ENCODE results near the gene GLT8D1. TPM values are rescaled to one million over a fixed set of nuclear protein-coding genes. Genes with fewer than 3 reads are reported as not detected.
"Not testable (repeated sequence)": the region's sequence is repeated elsewhere in the genome, so short reads cannot be mapped to it uniquely, and the experiment has no call there.

The GLT8D1 gene
- total RNA-seq, 2 donors from 2014 or later = 33.5 to 55.9 TPM

DNA sequence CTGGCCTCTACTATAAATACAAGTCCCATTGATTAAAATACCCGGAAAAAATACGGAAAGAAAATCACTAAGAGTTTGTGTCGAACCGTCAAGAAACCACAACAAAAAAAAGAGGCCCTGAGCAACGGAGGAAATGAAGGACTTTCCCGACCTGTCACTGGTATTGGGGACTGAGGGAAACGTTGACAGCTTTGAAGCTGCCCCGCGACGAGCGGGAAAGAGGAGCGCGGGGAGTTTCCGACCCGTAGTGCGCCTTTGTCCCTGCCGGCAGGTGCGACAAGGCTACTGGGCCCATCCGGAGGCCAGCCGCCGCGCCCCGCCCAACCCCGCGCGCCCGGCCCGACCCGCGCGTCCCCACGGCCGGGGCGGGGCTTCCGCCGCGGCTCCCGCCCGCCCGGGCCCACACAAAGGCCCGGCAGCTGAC is 20.3 kb downstream of the GLT8D1 start:
- intact Hi-C loops (cut with DNase I) = no loop called here
- peak; percentile 92 for DNase-seq (ENCODE audit: low spot score)

DNA sequence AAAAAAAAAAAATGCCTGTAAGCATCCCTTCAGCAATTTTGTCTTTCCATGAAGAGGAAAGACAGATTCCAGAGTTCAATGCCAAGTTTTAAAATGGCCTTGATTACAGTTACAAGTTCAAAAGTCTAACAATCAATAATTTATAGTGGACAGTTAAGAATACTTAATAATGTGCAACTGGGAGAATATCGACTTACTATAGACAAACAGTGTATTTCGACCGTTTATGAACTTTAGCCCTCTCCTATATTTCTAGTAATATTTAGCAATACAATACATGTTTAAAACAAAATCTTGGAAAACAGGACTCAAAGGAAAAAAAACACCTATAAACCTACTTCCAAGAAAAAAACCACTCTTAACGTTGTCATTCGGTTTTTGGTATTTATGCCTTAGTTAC is 21.4 kb downstream of the GLT8D1 start:
- no peak for DNase-seq (ENCODE audit: low spot score)
- intact Hi-C loops (cut with DNase I) = loop anchor here in 1 of 2 donors (5.0 kb wide), 1 partner anchor 452 kb away; no protein-coding TSS in a partner anchor

DNA sequence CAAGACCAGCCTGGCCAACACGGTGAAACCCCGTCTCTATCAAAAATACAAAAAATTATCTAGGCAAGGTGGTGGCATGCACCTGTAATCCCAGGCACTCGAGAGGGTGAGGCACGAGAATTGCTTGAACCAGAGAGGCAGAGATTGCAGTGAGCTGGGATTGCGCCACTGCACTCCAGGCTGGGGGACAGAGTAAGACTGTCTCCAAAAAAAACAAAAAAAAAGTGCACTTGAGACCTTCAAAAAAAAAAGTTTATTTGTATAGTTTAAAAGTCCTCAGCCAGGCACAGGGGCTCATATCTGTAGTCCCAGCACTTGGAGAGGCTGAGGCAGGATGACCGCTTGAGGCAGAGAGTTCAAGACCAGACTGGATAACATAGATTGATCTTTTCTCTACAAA is 22.0 kb downstream of the GLT8D1 start:
- intact Hi-C loops (cut with DNase I) = loop anchor here in 1 of 2 donors (5.0 kb wide), 1 partner anchor 451 kb away; no protein-coding TSS in a partner anchor
- no peak for DNase-seq (ENCODE audit: low spot score)

DNA sequence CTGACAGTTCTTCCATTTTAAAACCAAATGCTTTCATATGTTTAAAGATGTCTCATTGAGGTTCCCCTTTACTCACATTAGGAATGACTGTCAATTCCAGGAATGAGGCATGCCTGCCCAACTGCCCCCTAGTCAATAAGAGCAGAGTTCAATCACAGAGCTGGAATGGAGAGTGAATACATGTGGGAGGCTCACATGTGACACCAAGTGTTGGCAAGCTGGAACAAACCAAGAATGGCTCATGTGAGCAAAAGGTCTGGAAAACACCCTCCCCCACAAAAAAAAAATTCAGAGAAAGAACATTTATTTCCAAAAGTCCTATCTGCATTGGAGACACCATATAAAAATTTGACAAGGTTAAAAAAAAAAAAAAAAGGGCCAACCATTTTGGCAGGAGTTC is 23.6 kb downstream of the GLT8D1 start:
- intact Hi-C loops (cut with DNase I) = loop anchor here in 1 of 2 donors (5.0 kb wide), 1 partner anchor 450 kb away; no protein-coding TSS in a partner anchor
- no peak for DNase-seq (ENCODE audit: low spot score)

DNA sequence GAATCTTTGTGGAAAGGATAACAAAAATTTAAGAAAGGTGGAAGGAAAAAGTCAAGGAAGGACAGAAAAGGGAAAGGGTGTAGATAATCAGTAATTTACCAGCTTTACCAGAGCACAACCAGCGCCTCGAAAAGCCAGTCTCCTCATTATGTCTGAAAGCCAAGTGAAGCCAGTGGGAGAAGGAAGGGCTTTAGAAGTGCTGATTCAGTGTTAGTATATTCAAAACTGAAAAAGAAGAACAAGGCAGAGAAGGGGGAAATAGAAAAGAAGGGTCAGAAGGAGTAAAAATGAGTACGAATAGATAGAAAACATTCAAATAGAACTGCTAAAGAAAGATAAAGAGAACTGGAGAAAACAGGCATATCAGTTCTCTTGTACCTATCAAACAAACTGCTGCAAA is 24.0 kb downstream of the GLT8D1 start:
- intact Hi-C loops (cut with DNase I) = loop anchor here in 1 of 2 donors (5.0 kb wide), 1 partner anchor 449 kb away; no protein-coding TSS in a partner anchor
- no peak for DNase-seq (ENCODE audit: low spot score)

DNA sequence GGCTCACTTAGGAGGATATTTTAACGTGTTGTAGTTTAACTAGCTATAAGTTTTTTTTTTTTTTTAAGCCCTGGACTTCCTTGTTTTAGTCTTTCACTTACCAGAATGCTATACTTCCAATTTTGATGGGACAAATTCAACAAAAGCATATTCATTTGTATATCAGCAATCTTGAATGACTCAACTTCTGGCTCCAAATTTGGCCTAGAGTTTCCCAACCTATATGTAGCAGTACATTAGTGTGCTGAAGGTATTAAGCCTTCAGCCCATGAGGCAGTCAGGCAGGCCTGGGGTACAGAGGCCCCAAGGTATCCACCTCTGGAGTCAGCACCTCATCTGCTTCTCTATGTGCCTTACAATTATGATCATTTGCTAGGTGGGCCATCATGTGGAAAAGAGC is 25.8 kb downstream of the GLT8D1 start:
- DNase-seq (ENCODE audit: low spot score) = no peak
- intact Hi-C loops (cut with DNase I) = loop anchor here in 1 of 2 donors (5.0 kb wide), 1 partner anchor 448 kb away; no protein-coding TSS in a partner anchor

DNA sequence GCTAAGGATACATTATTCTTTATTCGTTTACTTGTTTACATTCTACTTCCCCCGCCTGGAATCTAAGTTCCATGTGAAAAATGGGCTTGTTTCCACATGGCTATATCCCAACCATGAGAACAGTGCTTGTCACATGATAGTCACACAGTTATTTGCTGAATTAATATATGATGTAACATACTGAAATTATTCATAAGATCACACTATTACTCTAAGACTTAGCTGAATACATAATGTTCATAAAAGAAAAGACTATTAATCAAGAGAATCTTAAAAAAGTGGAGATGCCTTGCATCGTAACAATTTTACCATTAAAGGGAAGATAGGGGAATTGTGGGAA is 26.4 kb downstream of the GLT8D1 start:
- no peak for DNase-seq (ENCODE audit: low spot score)
- intact Hi-C loops (cut with DNase I) = no loop called here

DNA sequence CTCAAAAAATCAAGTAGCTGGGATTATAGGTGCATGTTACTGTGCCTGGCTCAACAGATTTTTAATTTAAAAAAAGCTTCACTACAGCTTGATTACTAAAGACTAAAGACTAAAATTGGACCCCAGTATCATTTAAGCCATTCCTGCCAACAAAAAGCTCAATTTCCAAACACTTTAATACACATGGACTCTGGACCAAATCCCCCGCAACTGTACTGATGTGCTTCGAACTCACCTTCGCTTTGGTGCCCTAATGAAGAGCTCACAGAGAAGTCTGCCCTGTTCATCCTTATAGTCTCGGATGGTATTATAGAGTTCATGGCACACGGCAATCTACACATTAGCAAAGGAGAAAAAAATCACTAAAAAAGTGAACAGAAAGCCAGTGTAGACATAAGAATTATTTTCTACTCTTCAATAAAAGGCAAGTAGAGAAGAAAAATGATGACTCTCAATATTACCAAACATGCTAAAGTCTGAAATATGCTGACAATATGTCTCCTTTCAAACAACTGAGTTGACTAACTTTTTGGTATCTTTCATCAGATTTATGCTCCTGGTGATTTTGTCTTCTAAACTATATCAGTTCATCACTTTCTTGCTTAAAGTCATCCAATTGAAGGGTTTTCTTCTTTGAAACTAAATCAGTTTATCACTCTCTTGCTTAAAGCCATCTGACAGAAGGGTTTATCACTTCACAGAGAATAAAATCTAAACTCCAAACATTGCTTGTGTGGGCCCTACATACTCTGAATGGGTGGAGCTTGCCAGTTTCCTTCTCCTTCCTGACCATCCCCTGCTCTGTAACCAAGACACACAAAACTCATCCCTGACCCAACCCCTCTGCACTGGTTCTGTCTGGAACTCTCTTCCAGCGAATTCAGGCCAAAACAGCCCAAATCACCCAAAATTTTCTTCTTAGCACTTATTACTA is 27.1 kb downstream of the GLT8D1 start:
- no peak for DNase-seq (ENCODE audit: low spot score)
- intact Hi-C loops (cut with DNase I) = no loop called here

DNA sequence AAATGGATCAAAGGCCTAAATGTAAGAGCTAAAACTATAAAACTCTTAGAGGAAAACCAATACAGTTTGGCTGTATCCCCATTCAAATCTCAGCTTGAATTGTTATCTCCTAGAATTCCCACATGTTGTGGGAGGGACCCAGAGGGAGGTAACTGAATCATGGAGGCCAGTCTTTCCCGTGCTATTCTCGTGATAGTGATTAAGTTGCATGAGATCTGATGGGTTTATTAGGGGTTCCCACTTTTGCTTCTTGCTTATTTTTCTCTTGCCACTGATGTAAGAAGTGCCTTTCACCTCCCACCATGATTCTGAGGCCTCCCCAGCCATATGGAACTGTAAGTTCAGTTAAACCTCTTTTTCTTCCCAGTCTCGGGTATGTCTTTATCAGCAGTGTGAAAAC is 29.4 kb downstream of the GLT8D1 start:
- DNase-seq (ENCODE audit: low spot score); intact Hi-C loops (cut with DNase I): not testable (repeated sequence)

DNA sequence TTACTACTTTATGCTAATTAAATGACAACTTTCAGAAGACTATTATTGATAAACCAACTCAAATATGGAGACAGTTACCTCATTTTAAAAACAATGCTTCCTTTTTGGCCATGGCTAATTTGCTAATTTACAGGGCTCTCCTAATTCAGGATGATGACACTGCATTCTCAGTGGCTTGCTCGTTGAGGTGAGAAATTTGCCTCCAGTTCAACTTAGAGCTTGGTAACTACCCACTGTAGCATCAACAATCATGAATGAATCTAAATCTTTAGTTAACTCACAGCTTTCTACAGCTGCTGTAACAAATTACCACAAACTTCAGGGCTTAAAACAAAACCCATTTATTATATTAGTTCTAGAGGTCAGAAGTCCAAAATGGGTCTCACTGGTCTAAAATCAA is 33.9 kb downstream of the GLT8D1 start:
- no peak for DNase-seq (ENCODE audit: low spot score)
- intact Hi-C loops (cut with DNase I) = no loop called here

DNA sequence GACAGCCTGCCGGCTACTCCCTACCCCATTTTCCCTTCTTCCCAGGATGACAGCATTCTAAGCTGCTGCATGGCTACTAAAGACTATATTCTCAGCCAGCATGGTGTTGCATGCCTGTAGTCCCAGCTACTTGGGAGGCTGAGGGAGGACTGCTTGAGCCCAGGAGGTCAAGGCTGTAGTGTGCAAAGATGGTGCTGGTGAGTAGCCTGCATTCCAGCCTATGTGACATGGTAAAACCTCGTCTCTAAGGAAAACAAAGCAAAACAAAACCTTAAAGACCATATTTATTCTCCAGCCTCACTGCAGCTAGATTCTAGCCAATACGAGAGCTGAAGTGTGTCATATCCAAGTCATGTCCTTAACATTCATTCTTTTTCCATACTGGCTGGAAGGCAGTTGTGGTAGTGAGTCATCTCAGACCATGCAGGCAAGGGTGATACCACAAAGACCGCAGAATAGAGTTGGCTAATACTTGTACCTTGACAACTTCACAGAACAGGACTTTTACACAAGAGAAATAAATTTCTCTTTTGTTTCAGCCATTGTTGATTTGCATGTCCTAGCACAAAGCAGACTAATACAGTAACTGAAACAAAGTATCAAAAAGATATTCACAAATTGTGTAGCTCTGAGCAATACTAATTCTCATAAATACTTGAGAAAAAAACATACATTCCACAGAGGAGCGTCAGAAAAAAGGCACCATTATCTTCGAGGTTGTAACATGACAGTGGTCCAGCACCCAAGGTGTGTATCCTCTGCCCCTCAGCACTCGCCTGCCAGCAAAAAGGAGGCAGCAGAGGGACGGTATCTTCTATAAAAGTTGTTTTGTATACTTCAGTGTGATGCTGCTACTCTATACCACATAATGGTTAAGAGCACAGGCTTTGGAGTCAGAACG is 34.7 kb downstream of the GLT8D1 start:
- intact Hi-C loops (cut with DNase I) = no loop called here
- no peak for DNase-seq (ENCODE audit: low spot score)

DNA sequence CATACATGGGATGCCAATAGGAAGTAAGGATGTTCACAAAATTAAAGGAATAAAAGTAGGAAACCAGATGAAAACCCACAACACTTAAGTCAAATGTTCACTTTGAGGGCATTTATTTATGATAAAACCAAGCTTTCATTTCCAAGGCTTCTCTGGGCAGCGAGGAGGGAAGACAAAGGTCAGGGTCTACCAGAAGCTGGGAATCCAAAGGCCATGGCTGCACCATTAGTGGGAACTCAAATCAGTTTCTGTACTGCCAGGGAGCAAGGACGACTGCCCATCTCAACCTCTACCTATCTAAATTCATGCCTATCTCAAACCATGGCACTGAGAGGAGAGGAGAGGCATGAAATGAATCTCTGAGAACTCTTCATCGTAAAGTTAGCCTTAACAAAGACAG is 42.5 kb downstream of the GLT8D1 start:
- no peak for DNase-seq (ENCODE audit: low spot score)
- intact Hi-C loops (cut with DNase I) = no loop called here

DNA sequence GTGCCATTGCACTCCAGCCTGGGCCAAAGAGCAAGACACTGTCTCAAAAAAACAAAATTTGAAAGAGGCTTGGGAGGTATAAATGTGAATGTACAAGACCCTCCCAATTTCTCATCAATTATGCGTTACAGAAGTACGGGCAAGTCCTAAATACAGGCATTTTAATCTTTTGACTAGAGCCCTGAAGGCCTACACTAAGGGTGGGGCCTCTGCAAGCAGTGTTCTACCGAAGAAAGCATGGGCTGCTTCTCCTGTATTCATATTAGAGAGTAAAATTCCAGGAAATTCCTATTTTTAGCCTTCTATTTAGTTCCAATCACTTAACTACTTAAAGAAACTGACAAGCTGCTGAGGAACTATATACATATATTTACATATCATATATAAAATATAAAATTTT is 45.5 kb downstream of the GLT8D1 start:
- intact Hi-C loops (cut with DNase I) = no loop called here
- no peak for DNase-seq (ENCODE audit: low spot score)

DNA sequence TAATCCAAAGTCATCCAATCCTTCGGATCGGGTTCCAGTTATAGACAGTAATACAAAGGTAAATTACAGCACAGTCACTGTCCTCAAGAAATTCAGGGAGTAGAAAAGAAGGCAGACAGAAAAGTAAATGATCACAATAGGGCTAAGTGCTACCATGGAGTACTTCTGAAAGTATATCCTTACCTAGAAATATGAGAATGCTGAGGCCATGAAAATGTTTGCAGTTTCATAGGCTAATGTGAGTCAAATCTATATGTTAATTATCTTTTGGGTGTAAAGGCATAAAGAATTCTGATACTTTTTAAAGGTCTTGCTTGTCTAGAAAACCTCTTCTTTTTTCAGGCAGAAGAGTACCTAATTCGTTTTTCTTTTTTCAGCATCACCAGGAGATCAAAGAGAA is 49.7 kb downstream of the GLT8D1 start:
- intact Hi-C loops (cut with DNase I) = no loop called here
- DNase-seq (ENCODE audit: low spot score) = no peak

DNA sequence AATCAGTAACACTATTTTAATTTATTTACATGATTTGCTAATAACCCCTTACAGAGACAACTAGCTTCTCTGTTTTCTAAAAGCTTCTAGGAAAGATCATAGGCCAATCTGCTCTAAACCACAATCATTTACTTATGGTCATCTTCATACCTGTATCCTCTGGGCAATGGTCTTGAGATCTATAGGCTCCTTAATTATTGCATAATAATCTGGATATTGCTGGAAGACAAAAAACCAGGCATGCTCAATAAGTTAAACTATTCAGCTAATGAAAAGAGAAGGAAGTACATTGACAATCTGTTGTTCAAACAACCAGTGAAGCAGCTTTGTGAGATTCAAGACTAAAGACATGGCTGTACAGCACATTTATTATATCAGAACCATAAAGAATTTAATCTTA is 54.0 kb downstream of the GLT8D1 start:
- no peak for DNase-seq (ENCODE audit: low spot score)
- intact Hi-C loops (cut with DNase I) = no loop called here

DNA sequence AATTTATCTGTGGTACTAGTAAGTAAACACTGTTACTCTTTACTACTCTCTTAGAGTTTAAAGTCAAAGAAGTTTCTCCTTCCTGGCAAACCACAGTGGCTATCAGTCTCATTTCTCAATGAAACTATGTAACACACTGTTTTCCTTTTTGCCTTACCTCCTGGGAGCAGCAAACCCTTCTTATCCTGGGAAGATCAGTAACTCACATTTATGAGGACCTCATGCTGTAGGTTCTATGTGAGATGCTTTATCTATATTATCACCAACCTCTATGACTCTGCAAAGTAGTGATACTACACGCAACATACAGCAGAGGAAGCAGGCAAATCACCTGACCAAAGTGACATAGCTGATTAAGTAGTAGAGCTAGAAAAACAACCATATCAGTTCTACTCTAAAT is 55.2 kb downstream of the GLT8D1 start:
- intact Hi-C loops (cut with DNase I) = no loop called here
- DNase-seq (ENCODE audit: low spot score) = no peak

DNA sequence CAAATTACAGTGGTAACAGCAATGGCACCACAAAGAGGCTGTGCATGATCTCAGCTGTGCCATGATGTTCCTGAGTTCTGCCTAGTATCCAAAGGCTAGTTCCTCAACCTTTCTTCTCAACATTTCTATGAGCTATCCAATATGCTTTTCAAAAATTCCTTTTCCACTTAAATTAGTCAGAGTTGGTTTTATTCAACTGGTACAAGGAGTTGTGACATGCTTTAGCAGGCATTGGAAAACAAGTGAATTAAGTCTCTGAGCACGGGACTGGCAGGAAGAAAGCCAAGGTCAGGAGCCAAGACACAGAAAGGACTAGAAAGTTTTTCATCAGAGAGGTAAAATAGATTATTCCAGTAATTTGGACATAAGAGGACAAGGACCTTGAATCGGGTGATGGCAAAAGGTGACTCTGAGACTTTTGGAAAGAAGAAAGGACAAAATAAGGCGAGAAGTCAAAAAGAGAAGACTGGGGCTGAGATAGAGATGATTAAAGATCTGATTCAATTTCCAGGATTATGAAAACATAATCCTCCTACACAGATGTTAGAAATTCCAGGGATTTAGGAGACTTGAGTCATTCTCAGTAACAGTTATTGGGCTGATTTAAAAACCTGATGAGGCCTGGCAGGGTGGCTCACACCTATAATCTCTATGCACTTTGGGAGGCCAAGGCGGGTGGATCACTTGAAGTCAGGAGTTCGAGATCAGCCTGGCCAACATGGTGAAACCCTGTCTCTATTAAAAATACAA is 56.0 kb downstream of the GLT8D1 start:
- DNase-seq (ENCODE audit: low spot score) = no peak
- intact Hi-C loops (cut with DNase I) = no loop called here

DNA sequence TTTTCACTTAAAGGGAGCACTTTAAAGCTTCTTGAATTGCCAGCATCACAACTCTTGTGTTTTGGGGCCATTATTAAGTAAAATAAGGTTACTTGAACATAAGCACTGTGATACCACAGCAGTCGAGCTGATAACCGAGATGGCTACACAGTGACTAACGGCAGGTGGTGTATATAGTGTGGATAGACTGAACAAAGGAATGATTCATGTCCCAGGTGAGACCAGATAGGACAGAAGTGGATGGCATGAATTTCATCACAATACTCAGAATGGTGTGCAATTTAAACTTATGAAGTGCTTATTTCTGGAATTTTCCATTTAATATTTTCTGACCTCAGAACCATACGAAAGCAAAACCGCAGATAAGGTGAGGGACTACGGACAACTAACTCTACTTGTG is 60.0 kb downstream of the GLT8D1 start:
- no peak for DNase-seq (ENCODE audit: low spot score)
- intact Hi-C loops (cut with DNase I) = no loop called here

Data from posterior vena cava (tissue), 2 donors.